HG02759 (cell line): Measurements from ENCODE around the gene GFOD2.
A peak's percentile ranks its signal among the peaks of the same experiment; 100 is the strongest.
"Not testable (repeated sequence)": the region's sequence is repeated elsewhere in the genome, so short reads cannot be mapped to it uniquely, and the experiment has no call there.

ENCODE experiments used
- ATAC-seq: cut with Tn5 transposase; IDR thresholded peaks from one replicate; pipeline ENCODE4 v1.9.1; 2021; ENCODE audit warnings: mild to moderate bottlenecking, moderate library complexity; ENCODE audit not compliant: unreplicated experiment

The GFOD2 gene

GRCh38 chr16:67707210-67707609 is 11.9 kb downstream of the GFOD2 start:
- ATAC-seq: no peak

GRCh38 chr16:67704110-67704509 is 15.0 kb downstream of the GFOD2 start:
- ATAC-seq: no peak

- ATAC-seq: no peak
Observed at GRCh38 chr16:67703626-67704025, 15.5 kb downstream of the GFOD2 start.

GRCh38 chr16:67702130-67702529 is 17.0 kb downstream of the GFOD2 start:
- no peak for ATAC-seq

GRCh38 chr16:67701420-67701819 is 17.7 kb downstream of the GFOD2 start:
- no peak for ATAC-seq

GRCh38 chr16:67699265-67699664 is 19.9 kb downstream of the GFOD2 start:
- ATAC-seq: no peak

- ATAC-seq: no peak
Observed at GRCh38 chr16:67697422-67698185, 21.5 kb downstream of the GFOD2 start.

GRCh38 chr16:67694611-67695010 is 24.5 kb downstream of the GFOD2 start:
- ATAC-seq: no peak

GRCh38 chr16:67693517-67694285 is 25.4 kb downstream of the GFOD2 start:
- not testable (repeated sequence) for ATAC-seq

GRCh38 chr16:67685388-67686112 is 33.6 kb downstream of the GFOD2 start:
- peak; percentile 49 for ATAC-seq

- no peak for ATAC-seq
Observed at GRCh38 chr16:67683767-67684166, 35.3 kb downstream of the GFOD2 start.

GRCh38 chr16:67679935-67680897 is 38.9 kb downstream of the GFOD2 start:
- no peak for ATAC-seq

GRCh38 chr16:67678354-67679023 is 40.6 kb downstream of the GFOD2 start:
- ATAC-seq: no peak

- ATAC-seq: no peak
Observed at GRCh38 chr16:67677712-67678111, 41.4 kb downstream of the GFOD2 start.

- ATAC-seq: no peak
Observed at GRCh38 chr16:67676939-67677338, 42.2 kb downstream of the GFOD2 start.

GRCh38 chr16:67676516-67676915 is 42.6 kb downstream of the GFOD2 start:
- no peak for ATAC-seq

GRCh38 chr16:67675999-67676398 is 43.1 kb downstream of the GFOD2 start:
- no peak for ATAC-seq

- no peak for ATAC-seq
Observed at GRCh38 chr16:67675579-67675935, 43.6 kb downstream of the GFOD2 start.

GRCh38 chr16:67674851-67675578 is 44.1 kb downstream of the GFOD2 start:
- no peak for ATAC-seq
